ENCODE data around the gene RADX. TPM values are rescaled to one million over a fixed set of nuclear protein-coding genes. Genes with fewer than 3 reads are reported as not detected.

RADX gene
- total and polyA plus RNA-seq, 2 donors (not counting 3 experiments of a cell fraction or from before 2014, with no cell fraction given) = 0.12 TPM; not detected in 1

GRCh38 chrX:106707771-106708454 lies 96.1 kb downstream of the RADX start:
- CTCF ChIA-PET = no interaction called here
- dilution Hi-C loops (cut with MboI; ENCODE audit: extremely low pct_ligation_motif_present, low sequenced_read_pairs) (no loop called here), intact Hi-C loops (cut with micrococcal nuclease) (no loop called here)
- Histone ChIP-seq H3K9me3 (replicated peaks; ENCODE audit: control insufficient read depth, insufficient read depth, low read length) (no peaks in the 10 kb centered on the region), H4K20me1 (replicated peaks; ENCODE audit: control insufficient read depth, extremely low read depth, insufficient read depth, low read length) (no peaks in the 10 kb centered on the region), H3K79me2 (ENCODE audit: control insufficient read depth, insufficient read depth, low read length) (no peaks in the 10 kb centered on the region), H3K4me1 (ENCODE audit: control insufficient read depth, extremely low read depth, insufficient read depth, low read length) (no peaks in the 10 kb centered on the region), H3K27me3 (ENCODE audit: control insufficient read depth in 2 of 2, insufficient read depth in 2 of 2, low read length in 2 of 2) (no peaks in the 10 kb centered on the region), H3K4me2 (ENCODE audit: insufficient read depth, low read length) (no peak overlapping the region), H3K9me1 (replicated peaks; ENCODE audit: control insufficient read depth, extremely low read depth, insufficient read depth, low read length) (no peaks in the 10 kb centered on the region), H3K36me3 (ENCODE audit: control insufficient read depth in 2 of 2, extremely low read depth in 1 of 2, insufficient read depth in 2 of 2, low read length in 2 of 2) (no peaks in the 10 kb centered on the region), H3K27ac (ENCODE audit: insufficient read depth, low read depth, low read length) (no peak overlapping the region), H3K4me3 (replicated peaks in 1 of 3; ENCODE audit: insufficient read depth in 1 of 3, low read depth in 1 of 3, low read length in 3 of 3) (no peak overlapping the region), H2AFZ (ENCODE audit: low read depth, low read length) (no peak overlapping the region), H3K9ac (replicated peaks; ENCODE audit: extremely low read depth, insufficient read depth, low read length) (no peak overlapping the region)
- DNase-seq (ENCODE audit: low read depth, low spot score) (no peak), FAIRE-seq (no peak)
- TF ChIP-seq FOS (IDR thresholded peaks at IDR 0.05; ENCODE audit: borderline replicate concordance, insufficient read depth, low read length) (peak; percentile 37), MYC (IDR thresholded peaks at IDR 0.05; ENCODE audit: low read depth, low read length) (no peak), GATA2 (IDR thresholded peaks at IDR 0.05; ENCODE audit: insufficient read depth, insufficient read length, low read depth, low read length) (no peak)
- TF ChIP-seq, protein P1, sequence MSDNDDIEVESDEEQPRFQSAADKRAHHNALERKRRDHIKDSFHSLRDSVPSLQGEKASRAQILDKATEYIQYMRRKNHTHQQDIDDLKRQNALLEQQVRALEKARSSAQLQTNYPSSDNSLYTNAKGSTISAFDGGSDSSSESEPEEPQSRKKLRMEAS (IDR thresholded peaks at IDR 0.05; ENCODE audit: insufficient read depth, insufficient read length) = no peak
- TF ChIP-seq, protein P2, sequence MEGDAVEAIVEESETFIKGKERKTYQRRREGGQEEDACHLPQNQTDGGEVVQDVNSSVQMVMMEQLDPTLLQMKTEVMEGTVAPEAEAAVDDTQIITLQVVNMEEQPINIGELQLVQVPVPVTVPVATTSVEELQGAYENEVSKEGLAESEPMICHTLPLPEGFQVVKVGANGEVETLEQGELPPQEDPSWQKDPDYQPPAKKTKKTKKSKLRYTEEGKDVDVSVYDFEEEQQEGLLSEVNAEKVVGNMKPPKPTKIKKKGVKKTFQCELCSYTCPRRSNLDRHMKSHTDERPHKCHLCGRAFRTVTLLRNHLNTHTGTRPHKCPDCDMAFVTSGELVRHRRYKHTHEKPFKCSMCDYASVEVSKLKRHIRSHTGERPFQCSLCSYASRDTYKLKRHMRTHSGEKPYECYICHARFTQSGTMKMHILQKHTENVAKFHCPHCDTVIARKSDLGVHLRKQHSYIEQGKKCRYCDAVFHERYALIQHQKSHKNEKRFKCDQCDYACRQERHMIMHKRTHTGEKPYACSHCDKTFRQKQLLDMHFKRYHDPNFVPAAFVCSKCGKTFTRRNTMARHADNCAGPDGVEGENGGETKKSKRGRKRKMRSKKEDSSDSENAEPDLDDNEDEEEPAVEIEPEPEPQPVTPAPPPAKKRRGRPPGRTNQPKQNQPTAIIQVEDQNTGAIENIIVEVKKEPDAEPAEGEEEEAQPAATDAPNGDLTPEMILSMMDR (IDR thresholded peaks at IDR 0.05; ENCODE audit: extremely low read depth in 1 of 2, insufficient read depth in 1 of 2, low read depth in 1 of 2, low read length in 2 of 2) = no peak
- POLR2A ChIA-PET = no interaction called here
- BruUV-seq (replicated peaks) = no TSS peak

Data from endothelial cell of umbilical vein (primary cell).